Chondrocyte (in vitro differentiated cells): ENCODE data around the gene MCRS1. TPM values are rescaled to one million over a fixed set of nuclear protein-coding genes. Genes with fewer than 3 reads are reported as not detected.

Experiments used
- DNase-seq: peaks from one replicate; pipeline ENCODE4 v3.0.0; 2021; ENCODE audit warnings: mixed read lengths, low spot score
- H3K27ac Mint-ChIP-seq: one replicate; pipeline ENCODE4 v1.8.0; 2021; ENCODE audit warnings: mild to moderate bottlenecking, moderate library complexity, mixed read lengths; ENCODE audit not compliant: unreplicated experiment
- H3K27me3 Mint-ChIP-seq: 2 replicates; pipeline ENCODE4 v1.8.0; 2021; ENCODE audit warnings: low read depth, mixed read lengths
- H3K36me3 Mint-ChIP-seq: 2 replicates; pipeline ENCODE4 v1.8.0; 2021; ENCODE audit warnings: low read depth, mixed read lengths
- H3K4me1 Mint-ChIP-seq: 2 replicates; pipeline ENCODE4 v1.8.0; 2021; ENCODE audit warnings: low read depth, mild to moderate bottlenecking, mixed read lengths
- H3K4me3 Mint-ChIP-seq: one replicate; pipeline ENCODE4 v1.8.0; 2021; ENCODE audit warnings: mild to moderate bottlenecking, moderate library complexity, mixed read lengths; ENCODE audit not compliant: unreplicated experiment
- H3K9me3 Mint-ChIP-seq: 2 replicates; pipeline ENCODE4 v1.8.0; 2021; ENCODE audit warnings: low read depth, mixed read lengths
- total RNA-seq: library from RNA; stranded (reverse); gene quantifications from 3 replicates; pipeline ENCODE4 v1.2.1, GENCODE V29; 2021
- TF ChIP-seq, protein P1 (sequence below): fragments of 200-600 bp; sonication (generic); IDR thresholded peaks from 2 replicates; pipeline ENCODE4 v1.5.0; 2021; ENCODE audit warnings: antibody characterized with exemption, mild to moderate bottlenecking, moderate library complexity

The MCRS1 gene
- total RNA-seq, 1 donor from 2014 or later: 47.2 TPM

DNA sequence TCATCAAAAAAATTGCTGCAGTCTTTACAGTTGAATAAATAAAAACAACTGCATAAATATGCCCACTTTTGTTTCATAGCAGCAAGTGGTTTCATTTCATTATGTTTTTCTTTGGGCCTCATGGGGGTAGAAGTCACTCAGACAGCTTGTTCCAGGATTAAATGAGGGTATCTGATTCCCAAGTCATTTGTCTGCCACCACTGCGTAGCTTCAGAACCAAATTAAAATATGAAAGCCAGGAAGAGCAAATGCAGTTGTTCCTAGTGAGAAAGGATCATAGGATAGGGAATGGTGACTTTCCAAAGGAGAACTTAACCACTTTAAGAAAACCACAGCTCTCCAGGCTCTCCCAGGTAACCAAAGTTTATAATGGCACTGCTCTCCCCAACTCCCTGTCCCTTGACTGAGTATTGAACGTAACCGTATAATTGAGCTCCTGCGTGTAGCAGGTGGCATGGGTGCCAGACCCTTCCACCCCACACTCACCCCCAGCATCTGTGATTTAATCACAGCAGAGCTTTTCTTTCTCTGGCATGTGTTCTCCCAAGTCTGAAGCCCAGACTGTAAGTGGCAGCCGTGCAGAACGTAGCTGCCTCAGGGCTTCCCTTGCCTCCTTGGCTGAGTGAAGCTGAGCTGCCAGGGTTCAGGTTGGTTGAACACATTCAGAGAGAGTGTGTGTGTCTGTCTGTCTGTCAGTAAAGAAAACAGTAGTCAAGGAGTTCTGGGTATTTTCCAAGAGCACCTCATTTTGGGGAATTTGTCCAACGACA, 40.4 kb downstream of the MCRS1 start:
- TF ChIP-seq, protein P1, sequence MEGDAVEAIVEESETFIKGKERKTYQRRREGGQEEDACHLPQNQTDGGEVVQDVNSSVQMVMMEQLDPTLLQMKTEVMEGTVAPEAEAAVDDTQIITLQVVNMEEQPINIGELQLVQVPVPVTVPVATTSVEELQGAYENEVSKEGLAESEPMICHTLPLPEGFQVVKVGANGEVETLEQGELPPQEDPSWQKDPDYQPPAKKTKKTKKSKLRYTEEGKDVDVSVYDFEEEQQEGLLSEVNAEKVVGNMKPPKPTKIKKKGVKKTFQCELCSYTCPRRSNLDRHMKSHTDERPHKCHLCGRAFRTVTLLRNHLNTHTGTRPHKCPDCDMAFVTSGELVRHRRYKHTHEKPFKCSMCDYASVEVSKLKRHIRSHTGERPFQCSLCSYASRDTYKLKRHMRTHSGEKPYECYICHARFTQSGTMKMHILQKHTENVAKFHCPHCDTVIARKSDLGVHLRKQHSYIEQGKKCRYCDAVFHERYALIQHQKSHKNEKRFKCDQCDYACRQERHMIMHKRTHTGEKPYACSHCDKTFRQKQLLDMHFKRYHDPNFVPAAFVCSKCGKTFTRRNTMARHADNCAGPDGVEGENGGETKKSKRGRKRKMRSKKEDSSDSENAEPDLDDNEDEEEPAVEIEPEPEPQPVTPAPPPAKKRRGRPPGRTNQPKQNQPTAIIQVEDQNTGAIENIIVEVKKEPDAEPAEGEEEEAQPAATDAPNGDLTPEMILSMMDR: no peak
- peaks cover 29% of the 10 kb centered on the region for H3K36me3 Mint-ChIP-seq
- H3K27me3 Mint-ChIP-seq: no peaks in the 10 kb centered on the region
- H3K4me1 Mint-ChIP-seq: no peaks in the 10 kb centered on the region
- no peak overlapping the region for H3K4me3 Mint-ChIP-seq
- H3K9me3 Mint-ChIP-seq: no peaks in the 10 kb centered on the region
- DNase-seq: no peak
- no peak overlapping the region for H3K27ac Mint-ChIP-seq

DNA sequence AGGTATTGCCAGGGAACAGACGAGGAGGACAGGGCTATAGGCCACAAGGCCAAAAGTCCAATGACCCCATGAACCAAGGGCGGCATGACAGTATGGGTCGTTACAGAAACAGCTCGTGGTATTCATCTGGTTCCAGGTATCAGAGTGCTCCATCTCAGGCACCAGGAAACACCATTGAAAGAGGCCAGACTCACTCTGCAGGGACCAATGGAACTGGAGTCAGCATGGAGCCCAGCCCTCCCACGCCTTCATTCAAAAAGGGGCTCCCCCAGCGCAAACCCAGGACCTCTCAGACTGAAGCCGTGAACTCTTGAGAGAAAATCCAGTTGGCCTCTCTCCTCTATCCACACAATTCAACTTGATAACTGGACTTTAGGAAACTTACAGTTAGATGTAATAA, 42.0 kb downstream of the MCRS1 start:
- Mint-ChIP-seq H3K27ac (no peak overlapping the region), H3K4me3 (no peak overlapping the region), H3K36me3 (peaks cover 32% of the 10 kb centered on the region), H3K9me3 (no peaks in the 10 kb centered on the region), H3K27me3 (no peaks in the 10 kb centered on the region), H3K4me1 (no peaks in the 10 kb centered on the region)
- DNase-seq: no peak
- TF ChIP-seq, protein P1: no peak

DNA sequence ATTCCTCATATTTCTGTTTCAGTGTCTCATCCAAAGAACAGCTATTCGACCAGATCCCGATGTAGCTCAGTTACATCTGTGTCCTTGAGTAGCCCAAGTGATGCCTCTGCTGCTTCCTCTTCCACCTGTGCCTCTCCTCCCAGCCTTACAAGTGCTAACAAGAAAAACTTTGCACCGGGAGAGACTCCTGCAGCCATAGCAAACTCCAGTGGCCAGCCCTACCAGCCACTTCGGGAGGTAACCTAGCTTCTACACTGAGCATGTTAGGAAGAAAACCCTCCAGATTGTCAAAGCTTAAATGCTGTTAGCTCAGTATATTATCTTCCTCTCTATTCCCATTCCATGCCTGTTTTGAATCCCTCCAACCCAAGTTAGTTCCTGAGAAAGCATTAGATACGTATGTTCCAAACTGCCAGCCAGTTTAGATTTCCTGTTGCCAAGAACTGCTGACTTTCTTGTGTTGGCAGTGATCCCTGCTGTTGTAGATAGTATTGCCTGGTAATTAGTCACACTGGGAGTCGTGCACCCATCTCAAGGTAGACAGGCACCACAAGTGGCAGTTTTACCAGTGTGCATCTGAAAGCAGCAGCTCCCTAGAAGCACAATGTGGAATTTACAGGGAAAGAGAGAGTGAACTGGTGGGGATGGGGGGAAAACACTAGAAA, 43.1 kb downstream of the MCRS1 start:
- Mint-ChIP-seq H3K4me1 (no peaks in the 10 kb centered on the region), H3K4me3 (no peak overlapping the region), H3K27me3 (no peaks in the 10 kb centered on the region), H3K36me3 (peaks cover 32% of the 10 kb centered on the region), H3K27ac (no peak overlapping the region), H3K9me3 (no peaks in the 10 kb centered on the region)
- DNase-seq: no peak
- TF ChIP-seq, protein P1: no peak

DNA sequence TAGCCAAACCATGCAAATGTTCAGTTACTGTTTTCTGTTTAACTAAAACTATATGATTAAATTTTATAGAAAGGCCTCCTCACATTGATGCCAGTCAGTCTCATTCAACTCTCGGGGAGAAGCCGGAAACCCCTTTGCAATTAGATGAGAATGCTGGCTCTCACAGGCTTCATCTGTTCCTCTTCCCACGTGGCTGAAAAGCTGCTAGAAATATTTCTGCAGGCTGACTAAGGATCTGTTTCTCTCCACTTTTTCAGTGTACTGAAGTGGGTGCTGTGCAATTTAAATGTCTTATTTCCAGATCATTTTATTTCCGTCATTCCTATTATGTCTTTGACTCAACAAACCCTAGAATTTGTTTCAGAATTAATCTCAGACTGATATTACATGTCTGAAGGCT, 46.6 kb downstream of the MCRS1 start:
- Mint-ChIP-seq H3K9me3 (no peaks in the 10 kb centered on the region), H3K4me3 (no peak overlapping the region)

DNA sequence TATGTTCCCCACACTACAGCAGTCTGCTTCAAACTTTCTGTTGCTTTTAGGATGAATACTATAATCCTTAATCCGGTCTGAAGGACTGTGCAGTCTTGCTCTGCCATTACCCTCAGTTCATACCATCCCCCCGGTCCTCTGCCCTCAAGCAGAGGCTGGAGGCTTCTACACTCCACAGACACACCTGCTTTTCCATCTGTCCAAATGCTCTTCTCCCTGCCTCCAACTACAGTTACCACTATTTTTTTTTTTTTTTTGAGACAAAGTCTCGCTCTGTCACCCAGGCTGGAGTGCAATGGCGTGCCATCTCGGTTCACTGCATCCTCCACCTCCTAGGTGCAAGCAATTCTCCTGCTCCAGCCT, 48.4 kb downstream of the MCRS1 start:
- DNase-seq: no peak
- Mint-ChIP-seq H3K4me3 (no peak overlapping the region), H3K36me3 (peaks cover 9% of the 10 kb centered on the region), H3K9me3 (no peaks in the 10 kb centered on the region), H3K27ac (no peak overlapping the region), H3K4me1 (peaks cover 10% of the 10 kb centered on the region), H3K27me3 (no peaks in the 10 kb centered on the region)
- TF ChIP-seq, protein P1: no peak

More for the DNA sequence above, 46.6 kb downstream of the MCRS1 start:
- Mint-ChIP-seq H3K4me1 (no peaks in the 10 kb centered on the region), H3K36me3 (peaks cover 24% of the 10 kb centered on the region), H3K27ac (no peak overlapping the region), H3K27me3 (no peaks in the 10 kb centered on the region)
- TF ChIP-seq, protein P1: no peak
- no peak for DNase-seq
